ENCODE data around the gene TTC28. TPM values are rescaled to one million over a fixed set of nuclear protein-coding genes. Genes with fewer than 3 reads are reported as not detected.

The TTC28 gene
- total RNA-seq, 2 experiments from 2014 or later: 1.6 to 1.9 TPM

DNA sequence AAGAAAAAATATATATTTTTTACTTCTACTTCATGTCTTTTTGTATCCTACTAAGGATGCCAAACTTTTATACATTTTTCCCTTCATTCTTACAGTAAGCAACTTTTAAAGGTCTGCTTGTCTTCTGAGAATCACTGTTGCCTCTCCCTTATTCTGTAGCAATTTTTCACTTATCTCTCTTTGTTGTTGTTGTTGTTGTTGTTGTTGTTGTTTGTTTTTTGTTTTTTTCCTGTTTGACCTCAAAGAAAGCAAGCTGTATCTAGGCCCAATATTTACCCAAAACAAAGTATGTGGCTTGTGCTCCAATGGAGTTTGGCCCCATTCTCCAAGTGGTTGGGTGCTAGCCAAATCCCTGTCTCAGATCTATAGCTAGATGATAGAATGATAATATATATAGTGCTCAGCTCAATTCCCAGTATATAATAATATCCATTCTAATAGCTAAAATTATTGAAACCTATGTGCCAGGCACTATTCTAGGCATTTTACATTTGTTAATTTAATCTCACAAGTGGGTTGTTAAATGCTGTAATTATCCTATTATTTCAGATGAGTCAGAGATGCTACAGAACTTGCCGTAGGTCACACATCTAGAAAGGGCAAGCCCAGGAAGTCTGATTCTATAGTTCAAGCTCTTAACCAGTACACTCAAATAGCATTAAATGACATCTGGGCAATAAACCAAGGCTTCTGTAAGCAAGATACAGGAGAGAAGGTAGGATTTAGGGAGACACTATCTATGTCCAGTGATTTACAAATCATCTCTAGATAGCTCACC lies 555.5 kb downstream of the TTC28 start:
- no peaks in the 10 kb centered on the region for H3K27me3 Mint-ChIP-seq (ENCODE audit: low read depth)
- CTCF ChIA-PET: no interaction called here
- no peaks in the 10 kb centered on the region for H3K36me3 Mint-ChIP-seq (ENCODE audit: low read depth)
- H3K27ac Mint-ChIP-seq: no peak overlapping the region
- intact Hi-C loops (cut with micrococcal nuclease): no loop called here
- no peaks in the 10 kb centered on the region for H3K9me3 Mint-ChIP-seq
- H3K4me3 Mint-ChIP-seq: no peak overlapping the region
- no peak for DNase-seq
- H3K4me1 Mint-ChIP-seq (ENCODE audit: low read depth): no peaks in the 10 kb centered on the region

DNA sequence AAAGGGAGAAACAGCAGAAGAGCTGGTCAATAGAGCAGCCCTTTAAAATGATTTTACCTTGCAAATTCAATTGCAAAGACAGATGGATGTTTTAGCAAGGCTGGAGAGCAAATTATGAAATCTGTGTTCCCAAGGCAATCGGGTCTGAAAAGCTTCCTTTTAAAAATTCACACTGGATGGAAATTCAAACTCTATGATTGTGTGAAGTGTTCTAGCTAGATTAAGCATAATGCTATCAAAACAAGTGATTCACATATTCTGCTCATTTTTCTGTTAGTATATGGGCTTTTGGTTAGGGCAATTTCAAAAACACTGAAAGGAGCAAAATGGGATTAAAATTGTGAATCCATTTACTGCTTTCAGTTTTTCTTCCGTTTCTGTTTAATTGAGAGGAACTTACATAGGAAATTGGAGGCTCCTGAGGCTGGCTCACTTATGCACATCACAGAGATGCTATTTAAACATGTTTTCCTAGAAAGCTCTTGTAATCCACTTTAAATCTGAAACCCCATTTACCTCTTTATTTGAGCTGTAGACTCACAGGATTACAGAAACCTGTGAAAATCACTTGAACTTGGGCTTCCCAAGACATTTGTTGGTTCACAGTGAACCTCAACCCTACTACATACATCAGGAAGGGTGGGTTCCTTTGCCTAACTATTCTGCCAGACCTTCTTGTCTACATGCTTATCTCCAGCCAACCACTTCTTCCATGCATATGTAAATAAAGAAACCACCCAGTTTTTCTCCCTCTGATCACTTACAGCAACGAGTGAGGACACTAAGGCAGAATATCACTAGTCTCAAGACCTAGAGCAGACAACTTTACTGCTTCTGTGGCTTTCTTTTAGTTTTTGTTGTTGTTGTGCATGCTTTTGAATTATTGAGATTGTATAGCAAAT lies 558.7 kb downstream of the TTC28 start:
- H3K9me3 Mint-ChIP-seq: no peaks in the 10 kb centered on the region
- no peaks in the 10 kb centered on the region for H3K4me1 Mint-ChIP-seq (ENCODE audit: low read depth)
- DNase-seq: no peak
- no peak overlapping the region for H3K27ac Mint-ChIP-seq
- no peak overlapping the region for H3K4me3 Mint-ChIP-seq
- CTCF ChIA-PET: interaction anchor here (1.1 kb wide), 1 partner anchor 9 kb away, joined by 3 read pairs; no protein-coding TSS in a partner anchor
- no peaks in the 10 kb centered on the region for H3K27me3 Mint-ChIP-seq (ENCODE audit: low read depth)
- no peaks in the 10 kb centered on the region for H3K36me3 Mint-ChIP-seq (ENCODE audit: low read depth)
- intact Hi-C loops (cut with micrococcal nuclease): no loop called here

GRCh38 chr22:28118957-28119631 lies 560.5 kb downstream of the TTC28 start:
- Mint-ChIP-seq H3K27me3 (ENCODE audit: low read depth) (no peaks in the 10 kb centered on the region), H3K4me3 (no peak overlapping the region), H3K27ac (no peak overlapping the region), H3K4me1 (ENCODE audit: low read depth) (no peaks in the 10 kb centered on the region), H3K9me3 (no peaks in the 10 kb centered on the region), H3K36me3 (ENCODE audit: low read depth) (no peaks in the 10 kb centered on the region)
- CTCF ChIA-PET: no interaction called here
- intact Hi-C loops (cut with micrococcal nuclease): no loop called here
- DNase-seq: no peak

- CTCF ChIA-PET: no interaction called here
- no peak for DNase-seq
- intact Hi-C loops (cut with micrococcal nuclease): no loop called here
- Mint-ChIP-seq H3K27ac (no peak overlapping the region), H3K27me3 (ENCODE audit: low read depth) (no peaks in the 10 kb centered on the region), H3K36me3 (ENCODE audit: low read depth) (no peaks in the 10 kb centered on the region), H3K4me1 (ENCODE audit: low read depth) (no peaks in the 10 kb centered on the region), H3K4me3 (no peak overlapping the region), H3K9me3 (no peaks in the 10 kb centered on the region)
Observed at GRCh38 chr22:28116219-28116673, 563.4 kb downstream of the TTC28 start.

- Mint-ChIP-seq H3K4me3 (no peak overlapping the region), H3K9me3 (no peaks in the 10 kb centered on the region), H3K27me3 (ENCODE audit: low read depth) (no peaks in the 10 kb centered on the region), H3K4me1 (ENCODE audit: low read depth) (no peaks in the 10 kb centered on the region), H3K36me3 (ENCODE audit: low read depth) (no peaks in the 10 kb centered on the region), H3K27ac (no peak overlapping the region)
- intact Hi-C loops (cut with micrococcal nuclease): no loop called here
- DNase-seq: no peak
- CTCF ChIA-PET: no interaction called here
Observed at GRCh38 chr22:28115426-28115825, 564.2 kb downstream of the TTC28 start.

- Mint-ChIP-seq H3K4me1 (ENCODE audit: low read depth) (no peaks in the 10 kb centered on the region), H3K36me3 (ENCODE audit: low read depth) (no peaks in the 10 kb centered on the region), H3K27ac (no peak overlapping the region)
Observed at GRCh38 chr22:28112548-28113043, 567.0 kb downstream of the TTC28 start.

DNA sequence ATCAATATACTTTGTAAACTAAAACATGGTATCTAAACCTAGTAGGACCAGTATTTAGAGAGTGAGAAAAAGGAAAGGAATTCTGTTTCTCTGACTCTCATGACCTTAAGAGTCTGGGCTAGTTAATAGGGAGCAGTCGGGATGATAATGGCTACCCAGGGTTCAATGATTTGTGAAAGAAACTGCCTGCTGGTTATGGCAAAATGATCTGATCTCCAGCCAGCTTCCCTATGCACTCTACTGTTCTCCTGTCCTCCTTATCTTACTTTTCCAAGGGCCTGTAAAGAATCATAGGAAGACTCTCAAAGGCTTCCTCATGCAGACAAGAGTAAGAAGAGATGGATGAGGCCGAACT lies 567.5 kb downstream of the TTC28 start:
- no peak overlapping the region for H3K27ac Mint-ChIP-seq
- H3K4me1 Mint-ChIP-seq (ENCODE audit: low read depth): no peaks in the 10 kb centered on the region
- H3K9me3 Mint-ChIP-seq: no peaks in the 10 kb centered on the region
- DNase-seq: no peak
- no peaks in the 10 kb centered on the region for H3K27me3 Mint-ChIP-seq (ENCODE audit: low read depth)
- intact Hi-C loops (cut with micrococcal nuclease): no loop called here
- H3K36me3 Mint-ChIP-seq (ENCODE audit: low read depth): no peaks in the 10 kb centered on the region
- CTCF ChIA-PET: interaction anchor here (0.8 kb wide), 1 partner anchor 9 kb away, joined by 3 read pairs; no protein-coding TSS in a partner anchor
- H3K4me3 Mint-ChIP-seq: no peak overlapping the region

More at GRCh38 chr22:28112548-28113043, 567.0 kb downstream of the TTC28 start:
- H3K9me3 Mint-ChIP-seq: no peaks in the 10 kb centered on the region
- no peaks in the 10 kb centered on the region for H3K27me3 Mint-ChIP-seq (ENCODE audit: low read depth)
- CTCF ChIA-PET: interaction anchor here (0.8 kb wide), 1 partner anchor 8 kb away, joined by 3 read pairs; no protein-coding TSS in a partner anchor
- DNase-seq: no peak
- intact Hi-C loops (cut with micrococcal nuclease): no loop called here
- H3K4me3 Mint-ChIP-seq: no peak overlapping the region

- Mint-ChIP-seq H3K4me3 (no peak overlapping the region), H3K27ac (no peak overlapping the region), H3K9me3 (no peaks in the 10 kb centered on the region), H3K4me1 (ENCODE audit: low read depth) (no peaks in the 10 kb centered on the region), H3K27me3 (ENCODE audit: low read depth) (no peaks in the 10 kb centered on the region), H3K36me3 (ENCODE audit: low read depth) (no peaks in the 10 kb centered on the region)
- CTCF ChIA-PET: interaction anchor here (0.7 to 0.8 kb wide), 3 partner anchors 9 to 47 kb away, joined by 3 to 5 read pairs (median 3); no protein-coding TSS in a partner anchor
- intact Hi-C loops (cut with micrococcal nuclease): no loop called here
- no peak for DNase-seq
Observed at GRCh38 chr22:28111501-28112189, 568.0 kb downstream of the TTC28 start.

DNA sequence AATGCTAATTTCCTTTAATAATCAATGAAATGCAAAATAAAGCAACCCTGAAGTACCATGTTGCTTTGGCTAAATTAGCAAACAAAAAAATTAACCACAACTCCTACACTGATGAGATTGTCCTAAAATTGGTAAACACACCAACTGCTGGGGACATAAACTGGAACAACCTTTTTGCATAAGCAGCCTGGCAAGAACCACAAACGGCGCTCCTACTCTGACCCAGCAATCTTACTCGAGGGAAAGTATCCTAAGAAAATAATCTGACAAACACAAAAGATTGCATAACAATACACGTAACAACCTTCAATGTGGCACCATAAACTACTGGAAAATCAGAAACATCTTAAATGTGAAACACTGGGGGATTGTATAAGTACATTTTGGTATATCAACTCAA lies 570.8 kb downstream of the TTC28 start:
- H3K27ac Mint-ChIP-seq: no peak overlapping the region
- no peak overlapping the region for H3K4me3 Mint-ChIP-seq
- H3K36me3 Mint-ChIP-seq (ENCODE audit: low read depth): no peaks in the 10 kb centered on the region
- no peaks in the 10 kb centered on the region for H3K9me3 Mint-ChIP-seq
- no peak for DNase-seq
- no peaks in the 10 kb centered on the region for H3K4me1 Mint-ChIP-seq (ENCODE audit: low read depth)
- CTCF ChIA-PET: interaction anchor here (1.0 kb wide), 1 partner anchor 57 kb away, joined by 3 read pairs; no protein-coding TSS in a partner anchor
- intact Hi-C loops (cut with micrococcal nuclease): no loop called here
- H3K27me3 Mint-ChIP-seq (ENCODE audit: low read depth): no peaks in the 10 kb centered on the region

- no peaks in the 10 kb centered on the region for H3K4me1 Mint-ChIP-seq (ENCODE audit: low read depth)
Observed at GRCh38 chr22:28106617-28107016, 573.0 kb downstream of the TTC28 start.

GRCh38 chr22:28105988-28106387 lies 573.7 kb downstream of the TTC28 start:
- intact Hi-C loops (cut with micrococcal nuclease): no loop called here
- no peak overlapping the region for H3K4me3 Mint-ChIP-seq
- H3K4me1 Mint-ChIP-seq (ENCODE audit: low read depth): no peaks in the 10 kb centered on the region
- H3K27ac Mint-ChIP-seq: no peak overlapping the region
- no peaks in the 10 kb centered on the region for H3K9me3 Mint-ChIP-seq
- CTCF ChIA-PET: no interaction called here
- no peaks in the 10 kb centered on the region for H3K27me3 Mint-ChIP-seq (ENCODE audit: low read depth)
- no peaks in the 10 kb centered on the region for H3K36me3 Mint-ChIP-seq (ENCODE audit: low read depth)
- DNase-seq: no peak

More at GRCh38 chr22:28106617-28107016, 573.0 kb downstream of the TTC28 start:
- CTCF ChIA-PET: no interaction called here
- H3K4me3 Mint-ChIP-seq: no peak overlapping the region
- H3K27me3 Mint-ChIP-seq (ENCODE audit: low read depth): no peaks in the 10 kb centered on the region
- H3K27ac Mint-ChIP-seq: no peak overlapping the region
- H3K9me3 Mint-ChIP-seq: no peaks in the 10 kb centered on the region
- no peaks in the 10 kb centered on the region for H3K36me3 Mint-ChIP-seq (ENCODE audit: low read depth)
- intact Hi-C loops (cut with micrococcal nuclease): no loop called here
- no peak for DNase-seq

Data from activated naive CD4-positive, alpha-beta T cell treated with anti-CD3 and anti-CD28 coated beads for 36 hours (primary cell).